Lower leg skin (tissue), 4 donors: Measurements from ENCODE around the gene ST6GALNAC3. TPM values are rescaled to one million over a fixed set of nuclear protein-coding genes. Genes with fewer than 3 reads are reported as not detected.

Experiments used
- DNase-seq, 2 donors: peaks; one replicate each; pipeline ENCODE4 v3.0.0-alpha.2; 2019; ENCODE audit warnings: low spot score in 2 of 2
- H3K4me3 ChIP-seq: fragments of 200-600 bp; sonication (generic); 2 replicates; pipeline ENCODE4 v1.5.1; 2017; ENCODE audit warnings: mild to moderate bottlenecking, low read depth; ENCODE audit not compliant: poor library complexity, severe bottlenecking
- CTCF ChIP-seq, 3 donors: fragments of 450-650 bp; IDR thresholded peaks; one replicate each; pipeline ENCODE4 v1.5.1; 2016; ENCODE audit warnings: antibody characterized with exemption in 3 of 3, mild to moderate bottlenecking in 3 of 3, moderate library complexity in 2 of 3
- POLR2A ChIP-seq, 2 donors: fragments of 450-650 bp; IDR thresholded peaks; one replicate each; pipeline ENCODE4 v1.6.1; 2016 to 2017; ENCODE audit warnings: antibody characterized with exemption in 2 of 2, mild to moderate bottlenecking in 1 of 2, moderate library complexity in 1 of 2
- WGBS, 2 donors: methylation state at CpG; one replicate each; pipeline ENCODE4 v1.1.5; 2018; 5-methylcytosine and 5-hydroxymethylcytosine counted together
- intact Hi-C: fragments of 100-400 bp; cut with DNase I; formaldehyde crosslinking; loops from one replicate; pipeline ENCODE4 v1.15.0; 2023; ENCODE audit warnings: low total_unique reads
- total RNA-seq, 4 donors: library from RNA; depleted of rRNA; stranded (reverse); fragments of >200 nt; gene quantifications; one replicate each; pipeline ENCODE4 v1.1.0, GENCODE V29; 2016

Gene ST6GALNAC3
- 1 to 10 TPM; 1.5 to 3.8 (median 3.0) TPM for total RNA-seq

GRCh38 chr1:76074321-76075187 lies at the start of gene ST6GALNAC3:
Gene ST6GALNAC3 (plus strand): TSS chr1:76074746.
- peak; percentile 52 to 93 for DNase-seq
- intact Hi-C loops, result no loop called here
- no peak for TF ChIP-seq CTCF (IDR thresholded peaks at IDR 0.05)
- no peak for TF ChIP-seq POLR2A (IDR thresholded peaks at IDR 0.05)
- peak within 1 kb of the TSS; percentile 43 for H3K4me3 ChIP-seq
- 1% methylated on average over 40 to 48 of the region's 59 CpGs for WGBS, 2 donors

GRCh38 chr1:76027341-76027740 lies 47.2 kb upstream of the ST6GALNAC3 start:
- H3K4me3 ChIP-seq, result no peak overlapping the region
- 87 to 91% methylated on average over 4 of the region's 4 CpGs for WGBS, 2 donors
- DNase-seq, result no peak
- intact Hi-C loops, result no loop called here
- TF ChIP-seq POLR2A (IDR thresholded peaks at IDR 0.05) (no peak), CTCF (IDR thresholded peaks at IDR 0.05) (no peak)

GRCh38 chr1:76029331-76029730 lies 45.2 kb upstream of the ST6GALNAC3 start:
- no peak for DNase-seq
- H3K4me3 ChIP-seq, result no peak overlapping the region
- TF ChIP-seq POLR2A (IDR thresholded peaks at IDR 0.05) (no peak), CTCF (IDR thresholded peaks at IDR 0.05) (no peak)
- 79 to 86% methylated on average over 1 of the region's 1 CpG for WGBS, 2 donors
- intact Hi-C loops, result no loop called here

- intact Hi-C loops, result no loop called here
- no peak overlapping the region for H3K4me3 ChIP-seq
- 78 to 82% methylated on average over 2 of the region's 2 CpGs for WGBS, 2 donors
- TF ChIP-seq POLR2A (IDR thresholded peaks at IDR 0.05), result no peak
- no peak for TF ChIP-seq CTCF (IDR thresholded peaks at IDR 0.05)
- no peak for DNase-seq
Measured at GRCh38 chr1:76031496-76031895, 43.0 kb upstream of the ST6GALNAC3 start.

- intact Hi-C loops, result no loop called here
- TF ChIP-seq POLR2A (IDR thresholded peaks at IDR 0.05) (no peak), CTCF (IDR thresholded peaks at IDR 0.05) (no peak)
- WGBS, 2 donors, result 92 to 97% methylated on average over 3 of the region's 3 CpGs
- no peak for DNase-seq
- H3K4me3 ChIP-seq, result no peak overlapping the region
Measured at GRCh38 chr1:76033800-76034475, 40.6 kb upstream of the ST6GALNAC3 start.
